ENCODE data around the gene ACBD6.

DNA sequence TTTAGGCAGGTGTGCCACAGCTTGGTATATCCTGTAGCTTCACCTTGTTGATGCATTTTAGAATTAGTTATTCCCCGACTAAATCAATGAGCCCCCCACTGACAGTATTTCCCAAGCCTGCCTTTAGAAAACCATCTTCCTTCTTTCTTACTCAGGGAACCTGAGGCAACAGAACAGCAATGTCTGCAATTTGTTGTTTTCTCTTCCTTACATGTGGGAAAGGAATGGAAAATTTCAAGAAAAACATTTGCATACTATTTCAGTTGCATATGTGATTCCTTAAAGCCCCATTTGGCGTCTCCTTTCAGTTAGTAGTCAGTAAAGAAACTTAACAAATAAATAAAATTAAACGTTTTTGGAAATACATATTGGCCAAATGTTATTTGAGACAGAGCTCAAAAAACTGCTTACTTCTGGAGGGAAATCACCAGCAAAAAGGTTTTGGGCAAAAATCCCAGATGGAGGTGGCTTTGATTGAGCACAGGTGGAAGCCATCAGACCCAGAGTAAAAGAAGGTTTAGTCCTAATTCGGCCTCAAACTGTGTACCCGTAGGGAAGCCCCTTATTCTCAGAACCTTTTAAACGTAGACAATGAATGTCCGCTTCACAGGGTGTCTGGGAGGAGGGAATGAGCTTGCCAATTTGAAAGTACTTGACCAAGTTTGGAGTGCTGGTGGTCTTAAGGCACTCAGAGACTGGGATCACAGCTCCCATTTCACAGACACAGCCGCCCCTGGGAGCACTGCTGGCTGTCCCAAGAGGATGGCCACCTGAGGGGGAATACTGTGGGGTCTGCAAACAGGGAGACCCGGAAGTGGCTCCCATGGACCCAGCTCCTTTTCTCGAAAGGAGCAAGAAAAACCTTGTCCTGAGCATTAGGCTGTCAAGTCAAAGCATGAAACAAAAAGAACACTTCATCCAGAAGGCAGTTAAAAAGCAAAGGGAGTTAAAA lies 263.0 kb downstream of the ACBD6 start:
- TF ChIP-seq, protein P1, sequence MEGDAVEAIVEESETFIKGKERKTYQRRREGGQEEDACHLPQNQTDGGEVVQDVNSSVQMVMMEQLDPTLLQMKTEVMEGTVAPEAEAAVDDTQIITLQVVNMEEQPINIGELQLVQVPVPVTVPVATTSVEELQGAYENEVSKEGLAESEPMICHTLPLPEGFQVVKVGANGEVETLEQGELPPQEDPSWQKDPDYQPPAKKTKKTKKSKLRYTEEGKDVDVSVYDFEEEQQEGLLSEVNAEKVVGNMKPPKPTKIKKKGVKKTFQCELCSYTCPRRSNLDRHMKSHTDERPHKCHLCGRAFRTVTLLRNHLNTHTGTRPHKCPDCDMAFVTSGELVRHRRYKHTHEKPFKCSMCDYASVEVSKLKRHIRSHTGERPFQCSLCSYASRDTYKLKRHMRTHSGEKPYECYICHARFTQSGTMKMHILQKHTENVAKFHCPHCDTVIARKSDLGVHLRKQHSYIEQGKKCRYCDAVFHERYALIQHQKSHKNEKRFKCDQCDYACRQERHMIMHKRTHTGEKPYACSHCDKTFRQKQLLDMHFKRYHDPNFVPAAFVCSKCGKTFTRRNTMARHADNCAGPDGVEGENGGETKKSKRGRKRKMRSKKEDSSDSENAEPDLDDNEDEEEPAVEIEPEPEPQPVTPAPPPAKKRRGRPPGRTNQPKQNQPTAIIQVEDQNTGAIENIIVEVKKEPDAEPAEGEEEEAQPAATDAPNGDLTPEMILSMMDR (conservative IDR thresholded peaks at IDR 0.05; ENCODE audit: low read depth, low read length): no peak
- TF ChIP-seq, protein P2, sequence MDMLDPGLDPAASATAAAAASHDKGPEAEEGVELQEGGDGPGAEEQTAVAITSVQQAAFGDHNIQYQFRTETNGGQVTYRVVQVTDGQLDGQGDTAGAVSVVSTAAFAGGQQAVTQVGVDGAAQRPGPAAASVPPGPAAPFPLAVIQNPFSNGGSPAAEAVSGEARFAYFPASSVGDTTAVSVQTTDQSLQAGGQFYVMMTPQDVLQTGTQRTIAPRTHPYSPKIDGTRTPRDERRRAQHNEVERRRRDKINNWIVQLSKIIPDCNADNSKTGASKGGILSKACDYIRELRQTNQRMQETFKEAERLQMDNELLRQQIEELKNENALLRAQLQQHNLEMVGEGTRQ (IDR thresholded peaks at IDR 0.05; ENCODE audit: low read depth, low read length): no peak
- no peak for TF ChIP-seq POLR2A (IDR thresholded peaks at IDR 0.05; ENCODE audit: low read depth, low read length)
- no peak for TF ChIP-seq MAFK (IDR thresholded peaks at IDR 0.05; ENCODE audit: low read depth, low read length)
